BE2C (cell line): Measurements from ENCODE around the gene COL21A1.

ENCODE experiments used
- DNase-seq: peaks from one replicate; pipeline ENCODE4 v3.0.0-alpha.2; 2020
- H3K27me3 ChIP-seq: fragments of 250-450 bp; sonication (Bioruptor Pico); 2 replicates; pipeline ENCODE4 v1.5.1; 2020; ENCODE audit warnings: mild to moderate bottlenecking
- H3K36me3 ChIP-seq: fragments of 250-450 bp; sonication (Bioruptor Pico); 2 replicates; pipeline ENCODE4 v1.5.1; 2020; ENCODE audit warnings: mild to moderate bottlenecking
- H3K4me1 ChIP-seq: fragments of 250-450 bp; sonication (Bioruptor Pico); 2 replicates; pipeline ENCODE4 v1.5.1; 2020
- H3K4me3 ChIP-seq: 2 replicates; pipeline ENCODE4 v1.5.1; 2011; ENCODE audit warnings: low read depth, low read length
- H3K9me3 ChIP-seq: fragments of 250-450 bp; sonication (Bioruptor Pico); 2 replicates; pipeline ENCODE4 v1.5.1; 2020
- TF ChIP-seq, protein P1 (sequence below): IDR thresholded peaks from 2 replicates; pipeline ENCODE4 v1.5.1; 2012; ENCODE audit warnings: mild to moderate bottlenecking, low read depth, low read length

COL21A1 gene

DNA sequence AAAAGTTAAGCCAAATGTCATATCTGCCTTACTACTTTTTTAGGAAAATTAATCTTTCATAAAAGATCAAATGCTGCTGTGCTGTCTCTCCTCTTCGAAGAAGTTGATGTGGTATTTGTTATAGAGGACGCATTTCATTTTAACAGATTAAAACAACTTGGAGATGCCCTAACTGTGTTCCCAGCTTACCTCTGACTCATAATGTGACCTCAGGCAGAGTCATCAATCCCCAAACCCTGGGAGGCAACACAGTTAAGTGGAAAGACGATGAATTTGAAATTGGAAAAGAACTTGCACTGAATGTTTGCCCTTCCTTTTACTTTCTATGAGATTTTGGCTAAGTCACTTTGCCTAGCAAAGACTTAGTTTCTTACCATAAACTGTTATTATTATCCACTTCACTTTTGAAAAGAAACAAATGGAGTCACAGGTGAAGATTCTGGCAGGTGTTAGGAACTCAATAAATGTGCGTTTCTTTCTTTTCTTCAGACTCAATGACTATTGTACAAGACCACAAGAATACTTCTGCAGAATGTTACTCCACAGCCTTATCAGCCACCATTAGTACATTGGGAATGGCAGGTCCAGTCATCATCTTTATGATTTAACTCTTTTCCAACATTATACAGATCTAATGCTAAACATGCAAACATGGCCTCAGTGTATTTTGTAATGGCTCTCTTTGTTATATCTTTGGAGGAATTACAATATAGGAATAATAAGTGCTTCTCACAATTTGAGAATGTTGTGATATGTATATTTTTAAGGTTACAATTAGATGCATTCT is 102.6 kb downstream of the COL21A1 start:
- DNase-seq: no peak
- H3K4me3 ChIP-seq: no peak overlapping the region
- TF ChIP-seq, protein P1, sequence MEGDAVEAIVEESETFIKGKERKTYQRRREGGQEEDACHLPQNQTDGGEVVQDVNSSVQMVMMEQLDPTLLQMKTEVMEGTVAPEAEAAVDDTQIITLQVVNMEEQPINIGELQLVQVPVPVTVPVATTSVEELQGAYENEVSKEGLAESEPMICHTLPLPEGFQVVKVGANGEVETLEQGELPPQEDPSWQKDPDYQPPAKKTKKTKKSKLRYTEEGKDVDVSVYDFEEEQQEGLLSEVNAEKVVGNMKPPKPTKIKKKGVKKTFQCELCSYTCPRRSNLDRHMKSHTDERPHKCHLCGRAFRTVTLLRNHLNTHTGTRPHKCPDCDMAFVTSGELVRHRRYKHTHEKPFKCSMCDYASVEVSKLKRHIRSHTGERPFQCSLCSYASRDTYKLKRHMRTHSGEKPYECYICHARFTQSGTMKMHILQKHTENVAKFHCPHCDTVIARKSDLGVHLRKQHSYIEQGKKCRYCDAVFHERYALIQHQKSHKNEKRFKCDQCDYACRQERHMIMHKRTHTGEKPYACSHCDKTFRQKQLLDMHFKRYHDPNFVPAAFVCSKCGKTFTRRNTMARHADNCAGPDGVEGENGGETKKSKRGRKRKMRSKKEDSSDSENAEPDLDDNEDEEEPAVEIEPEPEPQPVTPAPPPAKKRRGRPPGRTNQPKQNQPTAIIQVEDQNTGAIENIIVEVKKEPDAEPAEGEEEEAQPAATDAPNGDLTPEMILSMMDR: no peak
- H3K36me3 ChIP-seq: no peaks in the 10 kb centered on the region
- H3K4me1 ChIP-seq: no peaks in the 10 kb centered on the region
- no peaks in the 10 kb centered on the region for H3K27me3 ChIP-seq
- no peaks in the 10 kb centered on the region; the same call in 1 of the 2 replicates for H3K9me3 ChIP-seq

DNA sequence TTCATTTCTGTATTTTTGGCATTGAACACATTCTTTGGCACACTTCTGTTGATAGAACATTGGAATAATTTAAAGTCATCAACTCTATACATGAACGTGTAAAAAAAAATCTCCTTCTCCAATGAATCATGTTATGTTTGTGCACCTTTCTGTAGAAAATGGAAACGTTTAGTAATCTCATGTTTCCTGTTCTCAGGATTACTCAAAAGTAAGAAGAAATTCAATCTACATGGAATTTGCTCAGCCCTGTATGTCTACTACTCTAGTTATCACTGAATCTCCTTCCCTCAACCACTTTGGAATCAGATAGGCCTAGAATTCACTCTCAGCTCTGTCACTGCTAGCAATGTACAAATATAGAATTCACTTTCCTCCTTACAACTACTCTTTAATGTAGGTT is 103.6 kb downstream of the COL21A1 start:
- Histone ChIP-seq H3K4me1 (no peaks in the 10 kb centered on the region), H3K27me3 (no peaks in the 10 kb centered on the region), H3K36me3 (no peaks in the 10 kb centered on the region), H3K4me3 (no peak overlapping the region), H3K9me3 (no peaks in the 10 kb centered on the region; the same call in 1 of the 2 replicates)
- no peak for DNase-seq
- TF ChIP-seq, protein P1: no peak

DNA sequence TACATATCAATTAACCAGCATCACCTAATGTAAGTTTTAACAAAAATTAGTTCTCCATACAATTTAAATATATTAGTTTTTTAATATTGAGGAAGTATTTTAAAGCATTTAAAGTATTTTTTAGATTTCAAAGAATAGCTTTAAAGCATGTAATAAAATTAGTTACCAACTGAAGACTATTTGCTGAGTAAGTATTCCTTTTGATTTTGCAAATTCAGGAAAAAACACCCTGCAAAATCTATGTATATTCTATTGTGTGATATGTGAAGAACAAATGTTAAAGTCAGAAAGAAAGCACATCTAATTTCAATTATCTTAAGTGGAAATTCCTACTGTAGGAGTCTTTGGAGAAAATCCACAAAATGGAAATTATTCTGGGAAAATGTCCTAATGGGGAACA is 107.3 kb downstream of the COL21A1 start:
- DNase-seq: no peak
- Histone ChIP-seq H3K36me3 (no peaks in the 10 kb centered on the region), H3K27me3 (no peaks in the 10 kb centered on the region), H3K9me3 (no peaks in the 10 kb centered on the region; the same call in 1 of the 2 replicates), H3K4me3 (no peak overlapping the region), H3K4me1 (no peaks in the 10 kb centered on the region)
- TF ChIP-seq, protein P1: no peak

DNA sequence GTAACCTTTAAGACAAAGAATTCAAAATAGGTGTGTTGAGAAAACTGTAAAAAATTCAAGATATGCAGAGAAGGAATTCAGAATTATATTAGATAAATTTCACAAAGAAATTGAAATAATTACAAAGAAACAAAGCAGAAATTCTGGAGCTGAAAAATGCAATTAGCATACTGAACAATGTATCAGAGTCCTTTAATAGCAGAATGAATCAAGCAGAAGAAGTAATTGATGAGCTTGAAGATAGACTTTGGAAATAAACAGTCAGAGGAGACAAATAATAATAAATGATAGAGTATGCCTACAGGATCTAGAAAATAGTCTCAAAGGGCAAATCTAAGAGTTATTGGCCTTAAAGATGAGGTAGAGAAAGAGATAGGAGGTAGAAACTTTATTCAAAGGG is 131.7 kb downstream of the COL21A1 start:
- TF ChIP-seq, protein P1: no peak
- no peak overlapping the region for H3K4me3 ChIP-seq
- DNase-seq: no peak

DNA sequence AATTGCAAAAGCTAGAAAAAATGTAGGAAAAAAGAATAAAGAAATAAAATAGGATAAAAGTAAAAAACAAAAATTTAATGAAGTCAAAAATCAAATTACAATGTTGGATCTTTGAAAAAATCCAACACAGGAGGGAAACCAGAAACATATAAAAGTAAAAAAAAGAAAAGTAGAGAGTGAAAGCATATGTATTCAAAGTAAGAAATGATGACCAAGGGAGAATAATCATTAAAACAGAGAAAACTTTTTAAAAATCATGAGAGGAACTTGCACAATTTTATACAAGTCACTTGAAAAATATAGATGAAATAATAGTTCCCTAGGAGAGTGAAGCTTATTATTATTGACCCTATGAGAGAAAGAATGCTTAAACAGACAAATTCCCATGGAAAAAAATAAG is 138.2 kb downstream of the COL21A1 start:
- DNase-seq: no peak
- Histone ChIP-seq H3K9me3 (no peaks in the 10 kb centered on the region), H3K4me3 (no peak overlapping the region), H3K36me3 (no peaks in the 10 kb centered on the region), H3K4me1 (no peaks in the 10 kb centered on the region), H3K27me3 (no peaks in the 10 kb centered on the region; the same call in 1 of the 2 replicates)
- TF ChIP-seq, protein P1: no peak

More for the DNA sequence above, 131.7 kb downstream of the COL21A1 start:
- H3K36me3 ChIP-seq: no peaks in the 10 kb centered on the region
- no peaks in the 10 kb centered on the region for H3K9me3 ChIP-seq
- no peaks in the 10 kb centered on the region for H3K4me1 ChIP-seq
- no peaks in the 10 kb centered on the region for H3K27me3 ChIP-seq

DNA sequence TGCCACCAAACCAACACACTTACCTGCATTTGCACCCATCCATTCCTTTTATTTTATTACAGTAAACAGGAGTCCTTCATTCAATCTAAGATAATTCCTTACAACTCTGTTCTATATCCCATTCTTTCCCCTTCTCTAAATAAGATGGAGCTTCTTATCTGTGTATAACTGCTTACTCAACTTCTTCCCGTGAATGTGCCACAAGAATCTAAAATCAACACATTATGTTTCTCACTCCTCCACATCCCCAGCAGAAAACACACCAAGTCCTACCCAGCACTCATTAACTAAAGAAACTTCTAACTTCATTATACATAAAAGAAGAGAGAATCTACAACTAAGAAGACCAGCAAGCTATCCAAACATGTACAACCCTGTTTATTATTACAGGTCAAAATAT is 141.1 kb downstream of the COL21A1 start:
- no peaks in the 10 kb centered on the region for H3K9me3 ChIP-seq
- TF ChIP-seq, protein P1: no peak
- DNase-seq: no peak
- H3K36me3 ChIP-seq: no peaks in the 10 kb centered on the region
- H3K4me3 ChIP-seq: no peak overlapping the region
- H3K4me1 ChIP-seq: no peaks in the 10 kb centered on the region
- H3K27me3 ChIP-seq: no peaks in the 10 kb centered on the region; the same call in 1 of the 2 replicates
